Thyroid gland (tissue), 4 donors: ENCODE results near the gene C5orf24. TPM values are rescaled to one million over a fixed set of nuclear protein-coding genes. Genes with fewer than 3 reads are reported as not detected.
"Not testable (repeated sequence)": the region's sequence is repeated elsewhere in the genome, so short reads cannot be mapped to it uniquely, and the experiment has no call there.

Experiments
- DNase-seq, 2 donors: peaks; one replicate each; pipeline ENCODE4 v3.0.0-alpha.2; 2019
- H3K27ac ChIP-seq, 3 donors: fragments of 200-600 bp; sonication (generic); 1 replicate in 2 of 3; 2 replicates in 1 of 3; pipeline ENCODE4 v1.5.1; 2016 to 2019; ENCODE audit warnings: mild to moderate bottlenecking in 1 of 3, moderate library complexity in 1 of 3
- H3K27me3 ChIP-seq: fragments of 200-600 bp; sonication (generic); one replicate; pipeline ENCODE4 v1.5.1; 2019
- H3K36me3 ChIP-seq, 2 donors: fragments of 200-600 bp; sonication (generic); one replicate each; pipeline ENCODE4 v1.5.1; 2016 to 2019
- H3K4me1 ChIP-seq, 2 donors: fragments of 200-600 bp; sonication (generic); one replicate each; pipeline ENCODE4 v1.5.1; 2017 to 2019
- H3K4me3 ChIP-seq, 3 donors: fragments of 200-600 bp; sonication (generic); replicated peaks in 1 of 3; 1 replicate in 2 of 3; 2 replicates in 1 of 3; pipeline ENCODE4 v1.5.1; 2016; ENCODE audit warnings: mild to moderate bottlenecking in 1 of 3
- H3K9me3 ChIP-seq: fragments of 200-600 bp; sonication (generic); one replicate; pipeline ENCODE4 v1.5.1; 2017
- POLR2A ChIP-seq, 2 donors: fragments of 450-650 bp; IDR thresholded peaks; one replicate each; pipeline ENCODE4 v1.6.1; 2017; ENCODE audit warnings: antibody characterized with exemption in 2 of 2, mild to moderate bottlenecking in 2 of 2, moderate library complexity in 1 of 2
- WGBS, 2 donors: methylation state at CpG; one replicate each; pipeline ENCODE4 v1.1.5; 2017; 5-methylcytosine and 5-hydroxymethylcytosine counted together
- intact Hi-C: fragments of 100-400 bp; cut with DNase I; formaldehyde crosslinking; loops from one replicate; pipeline ENCODE4 v1.15.1; 2023
- total RNA-seq, 4 donors: library from RNA; depleted of rRNA; stranded (reverse); fragments of >200 nt; gene quantifications; one replicate each; pipeline ENCODE4 v1.2.3, GENCODE V29; 2016
- TF ChIP-seq, protein P1 (sequence below), 6 experiments: fragments of 200-600 bp in 3 of 6; fragments of 450-650 bp in 3 of 6; sonication (generic) in 3 of 6; IDR thresholded peaks; one replicate each; pipeline ENCODE4 v1.5.1; 2016 to 2019; ENCODE audit warnings: antibody characterized with exemption in 6 of 6, mild to moderate bottlenecking in 2 of 6, inconsistent platforms in 1 of 6, moderate library complexity in 1 of 6

Gene C5orf24
- total RNA-seq, 4 donors from 2014 or later: 52.5 to 66.6 (median 61.0) TPM

DNA sequence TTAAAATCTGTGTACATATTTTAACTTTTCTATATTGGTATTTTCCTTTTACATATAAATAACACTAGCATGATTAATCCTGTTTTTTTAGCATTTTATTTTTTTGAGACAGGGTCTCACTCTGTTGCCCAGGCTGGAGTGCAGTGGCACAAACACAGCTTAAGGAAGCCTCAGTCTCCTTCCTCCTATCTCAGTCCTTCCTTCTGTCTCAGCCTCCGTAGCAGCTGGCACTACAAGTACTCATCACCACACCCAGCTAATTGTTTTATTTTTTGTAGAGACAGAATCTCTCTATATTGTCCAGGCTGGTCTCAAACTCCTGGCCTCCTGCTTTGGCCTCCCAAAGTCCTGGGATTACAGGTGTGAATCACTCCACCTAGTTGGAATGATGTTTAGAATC lies 1.5 kb upstream of the C5orf24 start:
- intact Hi-C loops: loop anchor here (10.0 kb wide), 1 partner anchor 61 kb away; the partner anchor contains the start of gene PCBD2
- no peak overlapping the region for H3K27ac ChIP-seq
- no peak for DNase-seq
- no peaks in the 10 kb centered on the region for H3K27me3 ChIP-seq
- H3K4me3 ChIP-seq: no peak overlapping the region
- peaks cover 17 to 23% of the 10 kb centered on the region in 2 donors for H3K4me1 ChIP-seq
- no peaks in the 10 kb centered on the region for H3K9me3 ChIP-seq
- TF ChIP-seq, protein P1, sequence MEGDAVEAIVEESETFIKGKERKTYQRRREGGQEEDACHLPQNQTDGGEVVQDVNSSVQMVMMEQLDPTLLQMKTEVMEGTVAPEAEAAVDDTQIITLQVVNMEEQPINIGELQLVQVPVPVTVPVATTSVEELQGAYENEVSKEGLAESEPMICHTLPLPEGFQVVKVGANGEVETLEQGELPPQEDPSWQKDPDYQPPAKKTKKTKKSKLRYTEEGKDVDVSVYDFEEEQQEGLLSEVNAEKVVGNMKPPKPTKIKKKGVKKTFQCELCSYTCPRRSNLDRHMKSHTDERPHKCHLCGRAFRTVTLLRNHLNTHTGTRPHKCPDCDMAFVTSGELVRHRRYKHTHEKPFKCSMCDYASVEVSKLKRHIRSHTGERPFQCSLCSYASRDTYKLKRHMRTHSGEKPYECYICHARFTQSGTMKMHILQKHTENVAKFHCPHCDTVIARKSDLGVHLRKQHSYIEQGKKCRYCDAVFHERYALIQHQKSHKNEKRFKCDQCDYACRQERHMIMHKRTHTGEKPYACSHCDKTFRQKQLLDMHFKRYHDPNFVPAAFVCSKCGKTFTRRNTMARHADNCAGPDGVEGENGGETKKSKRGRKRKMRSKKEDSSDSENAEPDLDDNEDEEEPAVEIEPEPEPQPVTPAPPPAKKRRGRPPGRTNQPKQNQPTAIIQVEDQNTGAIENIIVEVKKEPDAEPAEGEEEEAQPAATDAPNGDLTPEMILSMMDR (IDR thresholded peaks at IDR 0.05): no peak
- no peak for TF ChIP-seq POLR2A (IDR thresholded peaks at IDR 0.05)
- H3K36me3 ChIP-seq: no peaks in the 10 kb centered on the region
- 90 to 97% methylated on average over 1 of the region's 1 CpG for WGBS, 2 donors

DNA sequence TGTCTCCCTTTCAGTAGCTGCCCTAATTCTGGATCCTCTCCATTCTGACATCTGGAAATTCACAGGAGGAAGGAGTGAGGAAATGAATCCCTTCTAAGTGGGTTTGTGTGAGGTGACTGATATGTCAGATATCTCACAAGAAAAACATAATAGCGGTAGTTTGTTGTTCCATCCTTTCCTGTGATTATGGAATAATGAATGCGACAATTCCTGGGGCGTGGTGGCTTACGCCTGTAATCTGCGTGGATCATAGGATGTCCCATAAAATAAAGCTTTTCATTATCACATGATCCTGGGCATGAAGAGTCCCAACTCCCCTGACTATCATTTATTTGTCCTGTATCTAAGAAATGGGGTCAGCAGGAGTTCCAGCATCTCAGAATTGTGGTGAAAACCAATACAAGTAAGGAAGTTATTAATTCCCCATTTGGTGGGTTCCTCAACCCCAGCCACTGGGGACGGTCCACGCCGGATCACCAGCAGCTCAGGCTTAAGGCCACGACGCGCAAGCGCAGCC lies 375 bp upstream of the C5orf24 start:
- no peaks in the 10 kb centered on the region for H3K9me3 ChIP-seq
- TF ChIP-seq POLR2A (IDR thresholded peaks at IDR 0.05): no peak
- TF ChIP-seq, protein P1 (IDR thresholded peaks at IDR 0.05): no peak
- peaks cover 17 to 24% of the 10 kb centered on the region in 2 donors for H3K4me1 ChIP-seq
- no peaks in the 10 kb centered on the region for H3K27me3 ChIP-seq
- H3K36me3 ChIP-seq: no peaks in the 10 kb centered on the region
- 17 to 19% methylated on average over 12 of the region's 12 CpGs for whole genome bisulfite sequencing, 2 donors
- peak overlapping the region in 1 of 3 donors; percentile 58 for H3K4me3 ChIP-seq
- intact Hi-C loops: loop anchor here (10.0 kb wide), 1 partner anchor 59 kb away; the partner anchor contains the start of gene PCBD2
- DNase-seq: no peak
- H3K27ac ChIP-seq: peak overlapping the region; percentile 85 to 90 (median 88)

DNA sequence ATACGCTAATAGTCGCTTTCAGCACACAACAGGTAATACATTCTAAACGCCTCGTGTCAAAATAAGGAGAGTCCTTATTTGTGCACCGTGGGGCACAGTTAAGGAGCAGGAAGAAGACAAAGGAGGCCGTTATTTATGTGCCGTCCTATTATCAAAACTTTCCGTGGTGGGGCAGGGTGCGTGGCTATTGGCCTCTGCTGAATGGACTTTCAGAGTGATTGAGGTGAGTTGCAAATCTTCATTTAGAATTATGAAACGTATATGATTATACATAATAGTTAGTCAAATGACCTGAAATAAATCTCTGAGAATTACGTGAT lies 833 bp downstream of the C5orf24 start:
- Histone ChIP-seq H3K27ac (peak overlapping the region; percentile 85 to 90 (median 88)), H3K36me3 (no peaks in the 10 kb centered on the region), H3K9me3 (no peaks in the 10 kb centered on the region), H3K4me3 (peak overlapping the region in 2 of 3 donors; percentile 58 to 82), H3K27me3 (no peaks in the 10 kb centered on the region), H3K4me1 (peaks cover 9 to 20% of the 10 kb centered on the region in 2 donors)
- no peak for DNase-seq
- intact Hi-C loops: loop anchor here (10.0 kb wide), 1 partner anchor 58 kb away; the partner anchor contains the start of gene PCBD2
- whole genome bisulfite sequencing, 2 donors: 2% methylated on average over 11 of the region's 11 CpGs
- TF ChIP-seq, protein P1 (IDR thresholded peaks at IDR 0.05): no peak
- no peak for TF ChIP-seq POLR2A (IDR thresholded peaks at IDR 0.05)

DNA sequence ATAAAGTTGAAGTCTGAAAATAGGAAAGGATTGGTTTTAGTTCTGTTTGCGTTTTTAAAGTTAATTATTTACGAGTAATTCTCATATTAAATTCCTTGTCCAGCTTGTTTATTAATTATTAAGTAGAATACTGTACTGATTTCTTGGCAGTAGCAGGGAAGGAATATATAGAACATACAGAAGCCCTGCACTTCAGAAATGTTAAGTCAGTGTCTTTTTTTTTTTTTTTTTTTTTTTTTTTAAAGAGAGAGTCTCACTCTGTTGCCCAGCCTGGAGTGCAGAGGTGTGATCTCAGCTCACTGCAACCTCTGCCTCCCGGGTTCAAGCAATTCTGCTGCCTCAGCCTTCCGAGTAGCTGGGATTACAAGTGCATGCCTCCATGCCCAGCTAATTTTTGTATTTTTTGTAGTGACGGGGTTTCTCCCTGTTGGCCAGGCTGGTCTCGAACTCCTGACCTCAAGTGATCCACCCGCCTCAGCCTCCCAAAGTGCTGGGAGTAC lies 3.7 kb downstream of the C5orf24 start:
- 88 to 93% methylated on average over 7 of the region's 7 CpGs for WGBS, 2 donors
- not testable (repeated sequence) for H3K4me3 ChIP-seq, H3K27me3 ChIP-seq, H3K27ac ChIP-seq, DNase-seq, H3K9me3 ChIP-seq, H3K36me3 ChIP-seq
- intact Hi-C loops: loop anchor here (10.0 kb wide), 1 partner anchor 55 kb away; the partner anchor contains the start of gene PCBD2
- H3K4me1 ChIP-seq: peaks cover 16 to 27% of the 10 kb centered on the region in 2 donors

DNA sequence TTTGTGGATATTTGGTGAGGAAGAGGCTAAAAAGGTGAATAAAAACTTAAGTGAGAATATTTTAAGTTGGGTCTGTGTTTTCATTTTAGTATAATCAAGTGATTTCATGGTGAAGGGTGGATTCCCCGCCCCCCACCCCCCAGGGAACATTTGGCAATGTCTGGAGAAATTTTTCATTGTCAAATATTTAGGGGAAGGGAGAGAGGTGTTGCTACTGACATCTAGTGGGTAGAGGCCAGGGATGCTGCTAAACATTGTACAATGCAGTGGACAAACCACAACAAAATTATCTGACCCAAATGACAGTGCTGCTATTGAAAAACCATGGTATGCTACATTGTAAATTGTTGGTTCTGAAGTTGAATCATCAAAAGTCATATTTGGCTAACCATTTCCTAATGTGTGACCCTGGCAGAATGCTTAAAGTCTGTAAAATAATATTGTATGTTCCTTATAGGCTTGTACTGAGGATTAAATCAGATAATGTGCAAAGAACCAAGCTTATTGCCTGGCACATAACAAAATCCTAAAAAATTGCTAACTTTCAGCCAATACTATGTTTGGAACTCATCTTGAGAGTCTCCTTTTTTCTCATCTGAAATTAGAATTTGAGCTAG lies 5.6 kb downstream of the C5orf24 start:
- intact Hi-C loops: no loop called here
- Histone ChIP-seq H3K4me3 (no peak overlapping the region), H3K27me3 (no peaks in the 10 kb centered on the region), H3K9me3 (no peaks in the 10 kb centered on the region), H3K4me1 (peaks cover 16 to 29% of the 10 kb centered on the region in 2 donors), H3K27ac (no peak overlapping the region), H3K36me3 (peaks cover 15% of the 10 kb centered on the region in 2 donors)
- DNase-seq: no peak
- TF ChIP-seq, protein P1 (IDR thresholded peaks at IDR 0.05): peak in 2 of 6 experiments; percentile 31 to 44
- no peak for TF ChIP-seq POLR2A (IDR thresholded peaks at IDR 0.05)
- 52 to 76% methylated on average over 1 of the region's 1 CpG for WGBS, 2 donors

DNA sequence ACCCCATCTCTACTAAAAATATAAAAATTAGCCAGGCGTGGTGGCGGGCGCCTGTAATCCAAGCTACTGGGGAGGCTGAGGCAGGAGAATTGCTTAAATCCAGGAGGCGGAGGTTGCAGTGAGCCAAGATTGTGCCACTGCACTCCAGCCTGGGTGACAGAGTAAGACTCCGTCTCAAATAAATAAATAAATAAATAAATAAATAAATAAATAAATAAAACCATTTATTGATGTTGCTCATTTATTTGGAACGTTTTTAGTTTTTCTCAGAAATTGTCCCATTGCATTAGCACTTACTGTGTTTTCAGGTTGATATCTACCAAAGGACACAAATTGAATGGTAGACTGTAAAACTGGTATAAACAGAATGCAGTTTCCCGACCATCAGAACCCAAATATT lies 10.7 kb downstream of the C5orf24 start:
- H3K27me3 ChIP-seq, H3K4me3 ChIP-seq, DNase-seq, intact Hi-C loops, H3K9me3 ChIP-seq, H3K4me1 ChIP-seq, H3K27ac ChIP-seq: not testable (repeated sequence)
- H3K36me3 ChIP-seq: peaks cover 15 to 30% of the 10 kb centered on the region in 2 donors
- WGBS, 2 donors: 95 to 98% methylated on average over 7 of the region's 7 CpGs
